Esophagus muscularis mucosa (tissue), 4 donors: ENCODE data around the gene TRMT61A. TPM values are rescaled to one million over a fixed set of nuclear protein-coding genes. Genes with fewer than 3 reads are reported as not detected.

ENCODE experiments used
- DNase-seq: peaks from one replicate; pipeline ENCODE4 v3.0.0-alpha.2; 2017; ENCODE audit errors: extremely low spot score
- H3K27ac ChIP-seq, 4 donors: fragments of 200-600 bp; sonication (generic); replicated peaks in 1 of 4; 1 replicate in 3 of 4; 2 replicates in 1 of 4; pipeline ENCODE4 v1.5.1; 2016 to 2019; ENCODE audit warnings: mild to moderate bottlenecking in 1 of 4
- H3K27me3 ChIP-seq, 4 donors: fragments of 200-600 bp; sonication (generic); one replicate each; pipeline versions ENCODE4 v1.5.1 to v1.6.0; 2016 to 2019
- H3K36me3 ChIP-seq, 4 donors: fragments of 200-600 bp; sonication (generic); one replicate each; pipeline ENCODE4 v1.5.1; 2016 to 2019
- H3K4me1 ChIP-seq, 4 donors: fragments of 200-600 bp; sonication (generic); one replicate each; pipeline ENCODE4 v1.5.1; 2016 to 2019
- H3K4me3 ChIP-seq, 4 donors: fragments of 200-600 bp; sonication (generic); 1 replicate in 2 of 4; 2 replicates in 2 of 4; pipeline ENCODE4 v1.5.1; 2016 to 2019; ENCODE audit warnings: mild to moderate bottlenecking in 4 of 4, moderate library complexity in 1 of 4
- H3K9me3 ChIP-seq, 4 donors: fragments of 200-600 bp; sonication (generic); 1 replicate in 3 of 4; 2 replicates in 1 of 4; pipeline ENCODE4 v1.5.1; 2016 to 2019
- CTCF ChIP-seq, 3 experiments: fragments of 200-600 bp in 2 of 3; fragments of 450-650 bp in 1 of 3; sonication (generic) in 2 of 3; IDR thresholded peaks; one replicate each; pipeline ENCODE4 v1.5.1; 2017 to 2019; ENCODE audit warnings: antibody characterized with exemption in 3 of 3, mild to moderate bottlenecking in 2 of 3, moderate library complexity in 1 of 3
- EP300 ChIP-seq: sonication (generic); formaldehyde crosslinking; IDR thresholded peaks from one replicate; pipeline ENCODE4 v1.6.1; 2017; ENCODE audit warnings: antibody characterized with exemption
- POLR2A ChIP-seq: fragments of 450-650 bp; IDR thresholded peaks from one replicate; pipeline ENCODE4 v1.6.1; 2017; ENCODE audit warnings: antibody characterized with exemption, moderate library complexity, mild to moderate bottlenecking, low read depth
- POLR2AphosphoS5 ChIP-seq, 2 donors: sonication (generic); formaldehyde crosslinking; IDR thresholded peaks; one replicate each; pipeline ENCODE4 v1.6.1; 2017; ENCODE audit warnings: antibody characterized with exemption in 2 of 2
- WGBS: methylation state at CpG from one replicate; pipeline ENCODE4 v1.1.5; 2018; 5-methylcytosine and 5-hydroxymethylcytosine counted together
- intact Hi-C: fragments of 100-400 bp; cut with DNase I; formaldehyde crosslinking; loops from one replicate; pipeline ENCODE4 v1.15.1; 2023
- total RNA-seq, 4 donors: library from RNA; depleted of rRNA; stranded (reverse); fragments of >200 nt; gene quantifications; one replicate each; pipeline versions ENCODE4 v1.1.0 to v1.2.1, GENCODE V29; 2016

The TRMT61A gene
- total RNA-seq, 4 donors from 2014 or later: 28.7 to 50.0 (median 35.2) TPM

DNA sequence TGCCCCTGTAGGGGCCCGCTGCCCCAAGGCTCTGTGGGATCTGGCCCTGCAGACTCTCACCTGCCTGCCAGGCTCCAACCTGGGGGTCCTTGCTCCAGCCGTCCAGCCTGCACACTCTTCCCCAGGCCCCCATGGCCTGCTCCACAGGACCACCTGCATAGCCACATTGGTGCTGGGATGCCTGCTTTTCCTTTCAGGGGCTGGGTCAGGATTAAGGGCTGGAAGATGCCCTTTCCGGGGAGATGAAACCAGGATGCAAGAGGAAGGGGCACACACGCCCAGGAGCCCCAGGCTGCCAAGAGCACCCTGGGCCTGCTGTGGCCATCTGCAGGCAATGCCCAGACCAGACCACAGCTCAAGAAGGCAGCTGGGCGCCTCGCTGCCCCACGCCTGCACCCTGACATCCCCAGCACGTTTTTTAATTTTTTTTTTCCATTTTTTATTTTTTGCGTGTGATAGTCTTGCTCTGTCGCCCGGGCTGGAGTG lies 18.5 kb downstream of the TRMT61A start:
- Histone ChIP-seq H3K27me3 (peaks cover 0 to 2% (median 0%) of the 10 kb centered on the region in 4 donors), H3K4me1 (peaks cover 69 to 100% (median 98%) of the 10 kb centered on the region in 4 donors), H3K27ac (peak overlapping the region in 3 of 4 donors; percentile 22 to 98 (median 97)), H3K9me3 (no peaks in the 10 kb centered on the region), H3K4me3 (no peak overlapping the region), H3K36me3 (no peaks in the 10 kb centered on the region)
- no peak for DNase-seq
- TF ChIP-seq POLR2AphosphoS5 (IDR thresholded peaks at IDR 0.05): no peak
- TF ChIP-seq EP300: no peak
- no peak for TF ChIP-seq CTCF (IDR thresholded peaks at IDR 0.05)
- no peak for TF ChIP-seq POLR2A
- intact Hi-C loops: no loop called here
- WGBS: 84% methylated on average over 9 of the region's 11 CpGs

- Histone ChIP-seq H3K27me3 (peaks cover 0 to 2% (median 0%) of the 10 kb centered on the region in 4 donors), H3K4me1 (peaks cover 69 to 100% (median 98%) of the 10 kb centered on the region in 4 donors), H3K9me3 (no peaks in the 10 kb centered on the region), H3K36me3 (no peaks in the 10 kb centered on the region), H3K4me3 (no peak overlapping the region), H3K27ac (peak overlapping the region; percentile 94 to 98 (median 96))
- no peak for TF ChIP-seq EP300
- TF ChIP-seq POLR2A: no peak
- no peak for TF ChIP-seq CTCF (IDR thresholded peaks at IDR 0.05)
- no peak for TF ChIP-seq POLR2AphosphoS5 (IDR thresholded peaks at IDR 0.05)
- 84% methylated on average over 15 of the region's 18 CpGs for WGBS
- DNase-seq: no peak
- intact Hi-C loops: no loop called here
Measured at GRCh38 chr14:103547941-103548462, 19.0 kb downstream of the TRMT61A start.

GRCh38 chr14:103548463-103549351 lies 19.7 kb downstream of the TRMT61A start:
- DNase-seq: no peak
- H3K4me1 ChIP-seq: peaks cover 68 to 100% (median 98%) of the 10 kb centered on the region in 4 donors
- peaks cover 0 to 2% (median 0%) of the 10 kb centered on the region in 4 donors for H3K27me3 ChIP-seq
- no peaks in the 10 kb centered on the region for H3K9me3 ChIP-seq
- H3K36me3 ChIP-seq: no peaks in the 10 kb centered on the region
- peak overlapping the region; percentile 94 to 98 (median 96) for H3K27ac ChIP-seq
- no peak for TF ChIP-seq CTCF (IDR thresholded peaks at IDR 0.05)
- TF ChIP-seq POLR2A: no peak
- no peak for TF ChIP-seq POLR2AphosphoS5 (IDR thresholded peaks at IDR 0.05)
- TF ChIP-seq EP300: no peak
- peak overlapping the region in 2 of 4 donors; percentile 18 to 54 for H3K4me3 ChIP-seq
- WGBS: 89% methylated on average over 13 of the region's 27 CpGs
- intact Hi-C loops: no loop called here

GRCh38 chr14:103549361-103550311 lies 20.6 kb downstream of the TRMT61A start:
- DNase-seq: no peak
- Histone ChIP-seq H3K4me1 (peaks cover 58 to 100% (median 97%) of the 10 kb centered on the region in 4 donors), H3K36me3 (peaks cover 0 to under 1% (median 0%) of the 10 kb centered on the region in 4 donors), H3K27me3 (peaks cover 0 to 2% (median 0%) of the 10 kb centered on the region in 4 donors), H3K27ac (peak overlapping the region; percentile 94 to 98 (median 96)), H3K9me3 (no peaks in the 10 kb centered on the region), H3K4me3 (peak overlapping the region in 3 of 4 donors; percentile 44 to 60 (median 54))
- intact Hi-C loops: no loop called here
- TF ChIP-seq CTCF (IDR thresholded peaks at IDR 0.05): peak in 2 of 3 experiments; percentile 10 to 14
- no peak for TF ChIP-seq EP300
- TF ChIP-seq POLR2AphosphoS5 (IDR thresholded peaks at IDR 0.05): peak; percentile 14 to 19
- no peak for TF ChIP-seq POLR2A
- WGBS: 82% methylated on average over 22 of the region's 30 CpGs
